HG02610 (cell line): ENCODE measurements around the gene VAMP8.
A peak's percentile ranks its signal among the peaks of the same experiment; 100 is the strongest.
"Not testable (repeated sequence)": the region's sequence is repeated elsewhere in the genome, so short reads cannot be mapped to it uniquely, and the experiment has no call there.

Source experiments
- ATAC-seq: cut with Tn5 transposase; IDR thresholded peaks from one replicate; pipeline ENCODE4 v1.9.1; 2021; ENCODE audit warnings: mild to moderate bottlenecking, moderate library complexity; ENCODE audit not compliant: unreplicated experiment

The VAMP8 gene

GRCh38 chr2:85579266-85579935 lies 2.0 kb downstream of the VAMP8 start:
- no peak for ATAC-seq

GRCh38 chr2:85580206-85580605 lies 2.8 kb downstream of the VAMP8 start:
- ATAC-seq: no peak

GRCh38 chr2:85582492-85582891 lies 5.1 kb downstream of the VAMP8 start:
- ATAC-seq: no peak

GRCh38 chr2:85583667-85584353 lies 6.4 kb downstream of the VAMP8 start:
- ATAC-seq: peak; percentile 47

GRCh38 chr2:85584354-85584856 lies 7.0 kb downstream of the VAMP8 start, which contains the start of gene VAMP5:
Gene VAMP5, plus strand, starts transcription at chr2:85584431. Its CDS starts 60 bp downstream, at chr2:85584491.
- peak; percentile 18 for ATAC-seq

- peak; percentile 66 for ATAC-seq
Measured at GRCh38 chr2:85584857-85585780, 7.7 kb downstream of the VAMP8 start.

- no peak for ATAC-seq
Measured at GRCh38 chr2:85585781-85586105, 8.4 kb downstream of the VAMP8 start.

- ATAC-seq: no peak
Measured at GRCh38 chr2:85588236-85588635, 10.8 kb downstream of the VAMP8 start.

- no peak for ATAC-seq
Measured at GRCh38 chr2:85588645-85589044, 11.3 kb downstream of the VAMP8 start.

- no peak for ATAC-seq
Measured at GRCh38 chr2:85589181-85589580, 11.8 kb downstream of the VAMP8 start.

GRCh38 chr2:85589982-85590791 lies 12.8 kb downstream of the VAMP8 start:
- no peak for ATAC-seq

- ATAC-seq: no peak
Measured at GRCh38 chr2:85590950-85591349, 13.6 kb downstream of the VAMP8 start.

- no peak for ATAC-seq
Measured at GRCh38 chr2:85591563-85591962, 14.2 kb downstream of the VAMP8 start.

- ATAC-seq: not testable (repeated sequence)
Measured at GRCh38 chr2:85592299-85592698, 14.9 kb downstream of the VAMP8 start.

- ATAC-seq: no peak
Measured at GRCh38 chr2:85593023-85593422, 15.6 kb downstream of the VAMP8 start.

- no peak for ATAC-seq
Measured at GRCh38 chr2:85594715-85595300, 17.4 kb downstream of the VAMP8 start.

GRCh38 chr2:85595301-85596025 lies 18.1 kb downstream of the VAMP8 start, which contains the start of gene RNF181:
Gene RNF181, plus strand, starts transcription at chr2:85595745. Its CDS starts 19 bp downstream, at chr2:85595764.
- peak; percentile 100 for ATAC-seq

GRCh38 chr2:85596026-85596333 lies 18.6 kb downstream of the VAMP8 start:
- no peak for ATAC-seq

GRCh38 chr2:85596486-85597143 lies 19.2 kb downstream of the VAMP8 start:
- no peak for ATAC-seq
